Lung microvascular endothelial cell (primary cell): ENCODE data around the gene ACTR3. TPM values are rescaled to one million over a fixed set of nuclear protein-coding genes. Genes with fewer than 3 reads are reported as not detected.

Experiments
- DNase-seq, 2 donors: peaks; one replicate each; pipeline versions ENCODE4 v3.0.0 to v3.0.0-alpha.2; 2010; ENCODE audit warnings: low read depth in 2 of 2
- total RNA-seq: library from RNA; depleted of rRNA; stranded (reverse); fragments of >200 nt; gene quantifications from 2 replicates; pipeline ENCODE4 v1.2.1, GENCODE V29; 2014

ACTR3 gene
- total RNA-seq, 1 donor from 2014 or later: 60.5 TPM

DNA sequence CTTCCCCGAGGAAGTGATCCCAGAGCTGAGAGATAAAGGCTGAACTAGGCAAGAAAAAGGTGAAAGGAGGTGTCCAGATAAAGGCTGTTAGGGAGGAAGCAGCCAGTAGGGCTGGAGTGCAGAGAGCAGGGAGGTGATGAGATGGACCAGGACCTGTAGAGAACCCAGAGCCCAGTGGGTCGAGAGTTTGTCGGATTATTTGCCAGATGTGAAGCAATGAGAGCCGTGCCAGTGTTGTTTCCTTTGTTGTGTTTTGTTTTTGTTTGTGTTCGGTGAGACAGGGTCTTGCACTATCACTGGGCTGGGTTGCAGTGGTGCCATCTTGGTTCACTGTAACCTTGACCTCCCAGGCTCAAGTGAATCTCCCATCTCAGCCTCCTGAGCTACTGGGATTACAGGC lies 111.3 kb downstream of the ACTR3 start:
- no peak for DNase-seq

DNA sequence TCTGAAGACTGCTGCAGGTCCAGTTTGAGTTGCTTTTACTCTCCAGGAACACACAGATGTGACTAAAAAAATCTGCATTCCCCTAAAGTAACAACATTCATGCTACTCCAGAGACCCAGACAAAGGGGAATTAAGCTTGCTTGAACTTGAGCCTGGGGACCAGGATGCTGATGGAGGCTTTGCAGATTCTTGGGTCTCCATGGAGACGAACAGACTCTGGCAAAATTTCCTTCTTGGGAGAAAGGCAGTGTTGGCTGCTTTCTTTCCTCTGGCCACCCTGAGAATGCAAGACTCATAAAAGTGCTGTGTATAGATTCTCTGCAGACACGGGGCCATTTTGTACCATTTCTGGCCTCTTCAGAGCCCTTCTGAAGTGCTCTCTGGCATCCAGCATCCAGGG lies 112.0 kb downstream of the ACTR3 start:
- no peak for DNase-seq

DNA sequence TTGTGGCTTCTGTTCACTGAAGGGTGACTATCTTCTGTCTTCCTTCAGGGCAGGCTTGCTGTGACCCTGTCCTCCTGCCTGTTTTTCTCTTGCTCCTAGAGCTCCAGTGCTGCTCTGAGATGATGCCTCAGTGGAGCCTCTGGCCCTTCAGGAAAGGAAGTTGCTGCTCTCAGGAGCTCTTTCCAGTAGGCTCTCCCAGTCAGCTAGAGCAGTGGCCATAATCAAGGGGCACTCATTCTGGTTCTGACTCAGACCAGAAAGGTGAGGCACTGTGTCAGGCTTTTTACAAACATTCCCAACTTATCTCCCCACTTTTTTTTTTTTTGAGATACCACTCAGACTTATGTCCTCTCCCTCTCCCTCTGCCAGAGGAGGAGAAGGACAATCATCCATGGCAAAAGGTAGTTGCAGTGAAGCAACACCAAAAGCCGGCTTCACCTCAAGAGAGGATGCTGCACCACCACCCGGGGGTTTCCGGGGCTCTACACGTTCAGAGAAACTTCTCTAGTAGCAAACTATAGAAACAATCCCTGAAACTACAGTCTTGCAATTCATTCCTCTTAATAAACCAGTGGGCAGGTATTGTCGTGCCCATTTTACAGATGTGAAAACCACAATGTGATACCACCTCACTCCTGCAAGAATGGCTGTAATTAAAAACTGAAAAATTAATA lies 115.4 kb downstream of the ACTR3 start:
- DNase-seq: no peak

DNA sequence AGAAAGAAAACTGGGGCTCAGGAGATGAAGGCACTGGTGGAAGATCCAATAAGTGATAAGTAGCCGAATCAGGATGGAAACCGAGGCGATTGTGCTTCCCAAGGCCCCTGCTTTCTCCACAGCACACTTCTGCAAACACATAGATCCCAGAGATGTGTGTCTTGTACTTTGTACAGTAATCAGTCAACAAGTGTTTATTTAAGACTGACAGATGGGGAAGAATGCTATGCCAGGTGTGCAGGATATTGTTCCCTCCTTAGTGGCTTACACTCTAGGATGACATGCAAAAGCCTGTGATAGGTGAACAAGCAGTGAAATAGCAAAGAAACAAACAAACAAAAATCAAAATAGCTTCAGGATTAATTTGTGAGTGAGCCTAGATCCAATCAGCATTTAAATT lies 116.6 kb downstream of the ACTR3 start:
- DNase-seq: no peak

DNA sequence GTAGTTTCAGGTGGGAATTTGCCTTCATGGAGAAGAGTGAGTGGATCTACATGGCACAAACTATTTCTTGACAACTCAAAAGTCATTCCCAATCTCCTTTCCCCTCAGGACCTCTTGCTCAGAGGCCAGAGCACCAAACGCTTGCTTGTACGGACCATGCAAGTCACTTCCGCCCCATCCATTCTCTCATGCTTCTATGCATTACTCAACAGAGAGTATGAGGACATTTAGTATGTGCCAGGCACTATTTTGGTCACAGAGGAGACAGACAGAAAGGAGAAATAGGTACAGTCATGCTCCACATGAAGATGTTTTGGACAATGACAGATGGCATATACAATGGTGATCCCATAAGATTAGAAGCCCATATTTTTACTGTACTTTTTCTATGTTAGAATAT lies 117.5 kb downstream of the ACTR3 start:
- DNase-seq: no peak

DNA sequence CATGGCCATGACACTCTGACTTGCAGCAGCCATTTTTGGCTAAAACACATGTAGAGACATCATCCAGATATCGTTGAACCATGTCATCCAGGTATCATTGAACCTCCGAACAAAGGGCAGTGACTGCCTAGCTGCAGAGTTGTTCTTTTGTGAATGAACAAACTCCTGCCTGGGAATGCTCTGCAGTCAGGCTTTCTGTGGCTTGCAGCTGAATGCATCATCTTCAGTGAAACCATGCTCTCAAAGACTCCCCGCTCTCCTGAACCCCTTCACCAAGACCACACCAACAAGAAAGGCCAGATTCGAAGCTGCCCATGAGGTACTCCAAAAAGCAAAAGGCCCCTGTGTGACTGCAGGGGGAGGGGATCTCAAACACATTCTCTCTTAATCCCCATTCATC lies 118.8 kb downstream of the ACTR3 start:
- no peak for DNase-seq

DNA sequence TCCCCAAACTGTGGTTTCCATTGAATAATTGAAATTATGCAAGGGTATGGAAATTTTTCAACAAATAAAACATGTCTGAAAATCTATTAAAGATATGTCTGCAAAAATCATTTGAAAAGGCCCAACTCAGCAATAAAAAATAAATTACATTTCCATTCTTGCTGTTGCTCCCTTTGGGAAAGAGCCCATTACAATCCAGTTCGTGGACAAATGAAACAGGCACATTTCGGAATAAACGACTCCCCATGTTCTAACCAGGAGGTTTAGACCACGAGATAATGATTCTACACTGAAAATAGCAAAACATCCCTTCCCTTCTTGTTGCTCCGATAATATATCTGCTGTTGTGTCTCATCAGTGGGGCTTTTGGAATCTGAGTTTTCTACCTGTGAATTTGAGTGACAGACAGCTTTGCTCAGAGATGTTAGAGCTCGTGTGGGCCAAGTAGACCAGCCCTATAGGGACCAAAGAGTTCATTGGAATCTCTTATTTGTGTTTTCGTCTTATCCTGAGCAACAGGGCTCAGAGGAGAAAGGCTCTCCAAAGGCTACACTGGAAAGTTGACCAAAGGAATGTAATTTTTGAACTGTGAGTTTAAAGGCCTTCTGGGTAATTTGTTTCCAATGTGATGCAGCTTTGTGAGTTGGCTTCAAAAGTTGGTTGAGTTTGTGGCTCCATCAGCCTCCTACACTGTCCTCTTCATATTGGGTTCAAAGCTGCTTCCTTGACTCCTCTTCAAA lies 119.5 kb downstream of the ACTR3 start:
- DNase-seq: no peak

DNA sequence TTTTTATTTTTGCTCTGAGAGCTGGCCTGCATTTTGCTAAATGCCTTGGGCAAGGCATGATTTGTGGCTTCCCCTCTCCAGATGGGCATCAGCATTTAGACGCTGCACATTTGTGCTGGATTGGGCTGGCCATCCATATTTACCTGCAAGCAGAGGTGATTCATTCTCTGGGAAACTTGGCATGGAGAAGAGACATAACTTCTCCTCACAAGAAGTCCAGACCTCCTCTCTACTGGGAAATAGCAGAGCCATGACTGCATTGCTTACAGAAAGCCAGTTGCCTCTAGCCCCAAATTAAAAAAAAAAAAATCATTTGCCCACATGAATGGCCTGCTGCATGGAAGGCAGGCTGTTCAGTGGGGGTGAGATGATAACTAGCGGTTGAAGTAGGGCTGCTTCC lies 120.1 kb downstream of the ACTR3 start:
- no peak for DNase-seq

DNA sequence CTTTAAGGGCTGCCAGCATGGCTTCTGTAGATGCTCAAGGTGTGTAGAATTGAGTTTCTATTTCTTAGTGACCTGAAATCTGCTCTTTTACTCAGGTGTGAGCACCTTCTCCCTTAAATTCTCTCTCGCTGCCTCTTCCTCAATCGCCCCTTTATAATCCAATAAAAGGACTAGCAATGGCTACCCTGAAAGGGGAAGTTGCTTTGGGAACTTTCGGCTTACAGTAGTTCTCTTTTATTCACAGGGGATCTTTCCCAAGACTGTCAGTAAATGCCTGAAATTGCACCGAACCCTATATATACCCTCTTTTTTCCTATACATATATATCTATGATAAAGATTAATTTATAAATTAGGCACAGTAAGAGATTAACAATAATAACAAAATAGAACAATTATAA lies 121.8 kb downstream of the ACTR3 start:
- no peak for DNase-seq

Other genes starting within 250 kb of the ACTR3 start
- gene SLC35F5, start 133.4 kb upstream of the ACTR3 start, total RNA-seq: 89.8 and 148 TPM in 2 replicates